ENCODE data around the gene LRRC4C.
A peak's percentile ranks its signal among the peaks of the same experiment; 100 is the strongest.

Gene LRRC4C

GRCh38 chr11:40236526-40236925, 1222.9 kb downstream of the LRRC4C start:
- DNase-seq (ENCODE audit: low read depth, low spot score): no peak
- no peaks in the 10 kb centered on the region for H3K4me1 ChIP-seq (ENCODE audit: control insufficient read depth, insufficient read depth, low read length)
- H3K36me3 ChIP-seq (ENCODE audit: control insufficient read depth, insufficient read depth, low read length): no peaks in the 10 kb centered on the region
- no peak overlapping the region for H3K27ac ChIP-seq (ENCODE audit: low read length)
- WGBS (ENCODE audit: insufficient coverage, insufficient read length): no CpG with 5 or more reads among the region's 3 CpGs
- H3K27me3 ChIP-seq (ENCODE audit: control insufficient read depth, insufficient read depth, low read length): no peaks in the 10 kb centered on the region
- no peaks in the 10 kb centered on the region for H3K9me3 ChIP-seq (ENCODE audit: control insufficient read depth, insufficient read depth, low read length)
- no peak overlapping the region for H3K4me3 ChIP-seq (ENCODE audit: low read length)

GRCh38 chr11:40235841-40236240, 1223.6 kb downstream of the LRRC4C start:
- Histone ChIP-seq H3K9me3 (ENCODE audit: control insufficient read depth, insufficient read depth, low read length) (no peaks in the 10 kb centered on the region), H3K4me1 (ENCODE audit: control insufficient read depth, insufficient read depth, low read length) (no peaks in the 10 kb centered on the region), H3K27ac (ENCODE audit: low read length) (no peak overlapping the region), H3K4me3 (ENCODE audit: low read length) (no peak overlapping the region), H3K36me3 (ENCODE audit: control insufficient read depth, insufficient read depth, low read length) (no peaks in the 10 kb centered on the region), H3K27me3 (ENCODE audit: control insufficient read depth, insufficient read depth, low read length) (no peaks in the 10 kb centered on the region)
- no CpG with 5 or more reads among the region's 3 CpGs for WGBS (ENCODE audit: insufficient coverage, insufficient read length)
- DNase-seq (ENCODE audit: low read depth, low spot score): no peak

GRCh38 chr11:40230821-40231220, 1228.6 kb downstream of the LRRC4C start:
- no peaks in the 10 kb centered on the region for H3K27me3 ChIP-seq (ENCODE audit: control insufficient read depth, insufficient read depth, low read length)
- DNase-seq (ENCODE audit: low read depth, low spot score): no peak
- H3K27ac ChIP-seq (ENCODE audit: low read length): no peak overlapping the region
- no peaks in the 10 kb centered on the region for H3K9me3 ChIP-seq (ENCODE audit: control insufficient read depth, insufficient read depth, low read length)
- peaks cover 1% of the 10 kb centered on the region; the same call in 1 of the 2 replicates for H3K4me1 ChIP-seq (ENCODE audit: control insufficient read depth, insufficient read depth, low read length)
- H3K36me3 ChIP-seq (ENCODE audit: control insufficient read depth, insufficient read depth, low read length): no peaks in the 10 kb centered on the region
- H3K4me3 ChIP-seq (ENCODE audit: low read length): no peak overlapping the region
- WGBS (ENCODE audit: insufficient coverage, insufficient read length): no CpG with 5 or more reads among the region's 2 CpGs

- Histone ChIP-seq H3K9me3 (ENCODE audit: control insufficient read depth, insufficient read depth, low read length) (no peaks in the 10 kb centered on the region), H3K4me3 (ENCODE audit: low read length) (no peak overlapping the region), H3K4me1 (ENCODE audit: control insufficient read depth, insufficient read depth, low read length) (peaks cover 1% of the 10 kb centered on the region; the same call in 1 of the 2 replicates), H3K27ac (ENCODE audit: low read length) (no peak overlapping the region), H3K27me3 (ENCODE audit: control insufficient read depth, insufficient read depth, low read length) (no peaks in the 10 kb centered on the region), H3K36me3 (ENCODE audit: control insufficient read depth, insufficient read depth, low read length) (no peaks in the 10 kb centered on the region)
- no CpG with 5 or more reads among the region's 3 CpGs for WGBS (ENCODE audit: insufficient coverage, insufficient read length)
- no peak for DNase-seq (ENCODE audit: low read depth, low spot score)
Observed at GRCh38 chr11:40228662-40229061, 1230.8 kb downstream of the LRRC4C start.

GRCh38 chr11:40227730-40228129, 1231.7 kb downstream of the LRRC4C start:
- no peak overlapping the region for H3K4me3 ChIP-seq (ENCODE audit: low read length)
- H3K9me3 ChIP-seq (ENCODE audit: control insufficient read depth, insufficient read depth, low read length): no peaks in the 10 kb centered on the region
- H3K27ac ChIP-seq (ENCODE audit: low read length): no peak overlapping the region
- no peaks in the 10 kb centered on the region for H3K36me3 ChIP-seq (ENCODE audit: control insufficient read depth, insufficient read depth, low read length)
- H3K27me3 ChIP-seq (ENCODE audit: control insufficient read depth, insufficient read depth, low read length): no peaks in the 10 kb centered on the region
- peaks cover 1% of the 10 kb centered on the region; the same call in 1 of the 2 replicates for H3K4me1 ChIP-seq (ENCODE audit: control insufficient read depth, insufficient read depth, low read length)
- DNase-seq (ENCODE audit: low read depth, low spot score): no peak

GRCh38 chr11:40226654-40227053, 1232.8 kb downstream of the LRRC4C start:
- no peak overlapping the region for H3K27ac ChIP-seq (ENCODE audit: low read length)
- no CpG with 5 or more reads among the region's 2 CpGs for WGBS (ENCODE audit: insufficient coverage, insufficient read length)
- H3K9me3 ChIP-seq (ENCODE audit: control insufficient read depth, insufficient read depth, low read length): no peaks in the 10 kb centered on the region

GRCh38 chr11:40223596-40224330, 1235.7 kb downstream of the LRRC4C start:
- Histone ChIP-seq H3K9me3 (ENCODE audit: control insufficient read depth, insufficient read depth, low read length) (no peaks in the 10 kb centered on the region), H3K36me3 (ENCODE audit: control insufficient read depth, insufficient read depth, low read length) (no peaks in the 10 kb centered on the region), H3K27me3 (ENCODE audit: control insufficient read depth, insufficient read depth, low read length) (no peaks in the 10 kb centered on the region), H3K4me3 (ENCODE audit: low read length) (no peak overlapping the region), H3K27ac (ENCODE audit: low read length) (no peak overlapping the region), H3K4me1 (ENCODE audit: control insufficient read depth, insufficient read depth, low read length) (peaks cover 1% of the 10 kb centered on the region; the same call in 1 of the 2 replicates)
- WGBS (ENCODE audit: insufficient coverage, insufficient read length): no CpG with 5 or more reads among the region's 2 CpGs
- no peak for DNase-seq (ENCODE audit: low read depth, low spot score)

More at GRCh38 chr11:40226654-40227053, 1232.8 kb downstream of the LRRC4C start:
- DNase-seq (ENCODE audit: low read depth, low spot score): no peak
- H3K4me1 ChIP-seq (ENCODE audit: control insufficient read depth, insufficient read depth, low read length): peaks cover 1% of the 10 kb centered on the region; the same call in 1 of the 2 replicates
- no peaks in the 10 kb centered on the region for H3K27me3 ChIP-seq (ENCODE audit: control insufficient read depth, insufficient read depth, low read length)
- H3K36me3 ChIP-seq (ENCODE audit: control insufficient read depth, insufficient read depth, low read length): no peaks in the 10 kb centered on the region
- H3K4me3 ChIP-seq (ENCODE audit: low read length): no peak overlapping the region

- H3K27ac ChIP-seq (ENCODE audit: low read length): no peak overlapping the region
- no CpG with 5 or more reads among the region's 3 CpGs for WGBS (ENCODE audit: insufficient coverage, insufficient read length)
Observed at GRCh38 chr11:40219401-40219800, 1240.1 kb downstream of the LRRC4C start.

GRCh38 chr11:40215556-40215955, 1243.9 kb downstream of the LRRC4C start:
- WGBS (ENCODE audit: insufficient coverage, insufficient read length): no CpG with 5 or more reads among the region's 2 CpGs
- H3K9me3 ChIP-seq (ENCODE audit: control insufficient read depth, insufficient read depth, low read length): no peaks in the 10 kb centered on the region
- H3K27me3 ChIP-seq (ENCODE audit: control insufficient read depth, insufficient read depth, low read length): no peaks in the 10 kb centered on the region; the same call in 1 of the 2 replicates
- no peaks in the 10 kb centered on the region for H3K36me3 ChIP-seq (ENCODE audit: control insufficient read depth, insufficient read depth, low read length)
- H3K27ac ChIP-seq (ENCODE audit: low read length): no peak overlapping the region
- no peaks in the 10 kb centered on the region for H3K4me1 ChIP-seq (ENCODE audit: control insufficient read depth, insufficient read depth, low read length)
- no peak for DNase-seq (ENCODE audit: low read depth, low spot score)
- H3K4me3 ChIP-seq (ENCODE audit: low read length): no peak overlapping the region

More at GRCh38 chr11:40219401-40219800, 1240.1 kb downstream of the LRRC4C start:
- H3K9me3 ChIP-seq (ENCODE audit: control insufficient read depth, insufficient read depth, low read length): no peaks in the 10 kb centered on the region
- DNase-seq (ENCODE audit: low read depth, low spot score): no peak
- H3K4me1 ChIP-seq (ENCODE audit: control insufficient read depth, insufficient read depth, low read length): no peaks in the 10 kb centered on the region
- no peaks in the 10 kb centered on the region for H3K27me3 ChIP-seq (ENCODE audit: control insufficient read depth, insufficient read depth, low read length)
- no peak overlapping the region for H3K4me3 ChIP-seq (ENCODE audit: low read length)
- H3K36me3 ChIP-seq (ENCODE audit: control insufficient read depth, insufficient read depth, low read length): no peaks in the 10 kb centered on the region

GRCh38 chr11:40207416-40207815, 1252.0 kb downstream of the LRRC4C start:
- no peaks in the 10 kb centered on the region for H3K36me3 ChIP-seq (ENCODE audit: control insufficient read depth, insufficient read depth, low read length)
- no peak for DNase-seq (ENCODE audit: low read depth, low spot score)
- peaks cover 6% of the 10 kb centered on the region for H3K4me1 ChIP-seq (ENCODE audit: control insufficient read depth, insufficient read depth, low read length)
- no peaks in the 10 kb centered on the region for H3K9me3 ChIP-seq (ENCODE audit: control insufficient read depth, insufficient read depth, low read length)
- no peak overlapping the region for H3K27ac ChIP-seq (ENCODE audit: low read length)
- H3K27me3 ChIP-seq (ENCODE audit: control insufficient read depth, insufficient read depth, low read length): peaks cover 33% of the 10 kb centered on the region
- H3K4me3 ChIP-seq (ENCODE audit: low read length): no peak overlapping the region

- peak; percentile 20 for DNase-seq (ENCODE audit: low read depth, low spot score)
- Histone ChIP-seq H3K4me1 (ENCODE audit: control insufficient read depth, insufficient read depth, low read length) (peaks cover 7% of the 10 kb centered on the region), H3K9me3 (ENCODE audit: control insufficient read depth, insufficient read depth, low read length) (no peaks in the 10 kb centered on the region), H3K36me3 (ENCODE audit: control insufficient read depth, insufficient read depth, low read length) (no peaks in the 10 kb centered on the region), H3K4me3 (ENCODE audit: low read length) (no peak overlapping the region), H3K27me3 (ENCODE audit: control insufficient read depth, insufficient read depth, low read length) (peaks cover 53% of the 10 kb centered on the region), H3K27ac (ENCODE audit: low read length) (no peak overlapping the region)
- WGBS (ENCODE audit: insufficient coverage, insufficient read length): no CpG with 5 or more reads among the region's 2 CpGs
Observed at GRCh38 chr11:40204228-40204627, 1255.2 kb downstream of the LRRC4C start.

All from iPS DF 6.9 (cell line).